GM10266 (cell line): Measurements from ENCODE around the gene ANKRD23.

Experiments
- DNase-seq: peaks from one replicate; pipeline ENCODE4 v3.0.0; 2012; ENCODE audit errors: extremely low spot score
- CTCF ChIP-seq: IDR thresholded peaks from 2 replicates; pipeline ENCODE4 v1.5.1; 2012; ENCODE audit warnings: mild to moderate bottlenecking, low read depth; ENCODE audit not compliant: control insufficient read depth, insufficient read depth; ENCODE audit errors: missing control alignments

The ANKRD23 gene

GRCh38 chr2:96869281-96869821 is 25.5 kb upstream of the ANKRD23 start:
- peak; percentile 60 for DNase-seq
- TF ChIP-seq CTCF = no peak

GRCh38 chr2:96868555-96869280 is 24.9 kb upstream of the ANKRD23 start:
- TF ChIP-seq CTCF = peak; percentile 69
- peak; percentile 93 for DNase-seq

GRCh38 chr2:96867756-96868554 is 24.1 kb upstream of the ANKRD23 start:
- no peak for DNase-seq

GRCh38 chr2:96866986-96867755 is 23.4 kb upstream of the ANKRD23 start:
- TF ChIP-seq CTCF = no peak
- DNase-seq = no peak

More at GRCh38 chr2:96867756-96868554, 24.1 kb upstream of the ANKRD23 start:
- no peak for TF ChIP-seq CTCF

- no peak for DNase-seq
Measured at GRCh38 chr2:96866586-96866985, 22.8 kb upstream of the ANKRD23 start.

GRCh38 chr2:96866149-96866548 is 22.3 kb upstream of the ANKRD23 start:
- DNase-seq = no peak
- TF ChIP-seq CTCF = no peak

More at GRCh38 chr2:96866586-96866985, 22.8 kb upstream of the ANKRD23 start:
- no peak for TF ChIP-seq CTCF

- TF ChIP-seq CTCF = no peak
- no peak for DNase-seq
Measured at GRCh38 chr2:96865654-96866053, 21.8 kb upstream of the ANKRD23 start.
